GM12878 (cell line): Measurements from ENCODE around the gene LTA. TPM values are rescaled to one million over a fixed set of nuclear protein-coding genes. Genes with fewer than 3 reads are reported as not detected.

Experiments
- ATAC-seq: fragments of 200-7000 bp; cut with Tn5 transposase; 3 replicates; pipeline ENCODE4 v1.9.1; 2020; ENCODE audit warnings: mild to moderate bottlenecking, moderate library complexity
- BruUV-seq: library from RNA; stranded (reverse); fragments of 400-500 nt; replicated peaks from 2 replicates; lab custom pipeline; 2021; lab: Mats Ljungman, UMichigan
- CTCF ChIA-PET: fragments of 300-600 bp; sonication (Branson Sonifier 250); formaldehyde crosslinking; extraction: SDS; loops from one replicate; lab custom pipeline; 2021; ENCODE audit warnings: inconsistent platforms; lab: Yijun Ruan, JAX
- POLR2A ChIA-PET: fragments of 350-600 bp; formaldehyde crosslinking; extraction: SDS; loops from one replicate; lab custom pipeline; 2021; ENCODE audit warnings: inconsistent platforms; lab: Charles Lee
- RAD21 ChIA-PET: fragments of 300-600 bp; sonication (Branson Sonifier 250); formaldehyde crosslinking; loops from one replicate; lab custom pipeline; 2023; ENCODE audit warnings: antibody characterized with exemption; ENCODE audit not compliant: unreplicated experiment; lab: Charles Lee
- SMC1A ChIA-PET: fragments of 300-600 bp; sonication (Branson Sonifier 250); formaldehyde crosslinking; loops from one replicate; lab custom pipeline; 2023; ENCODE audit not compliant: unreplicated experiment, uncharacterized antibody; lab: Charles Lee
- DNase-seq: peaks from one replicate; pipeline ENCODE4 v3.0.0-alpha.2; 2011; ENCODE audit warnings: low read depth, low spot score
- FAIRE-seq: peaks from 3 replicates; lab custom pipeline; 2011; peaks lifted over from hg19 to GRCh38; lab: Jason Lieb, UNC
- H2AFZ ChIP-seq: 2 replicates; pipeline ENCODE4 v1.6.0; 2011; ENCODE audit warnings: low read depth, low read length, control low read depth; ENCODE audit not compliant: control insufficient read depth
- H3K27ac ChIP-seq: 2 replicates; pipeline ENCODE4 v1.5.1; 2011; ENCODE audit warnings: control low read depth; ENCODE audit not compliant: control insufficient read depth, insufficient read depth
- H3K27me3 ChIP-seq, 2 experiments: replicated peaks in 1 of 2; 2 replicates each; pipeline versions ENCODE4 v1.6.0 to v1.6.1; 2011; ENCODE audit warnings: low read length in 1 of 2; ENCODE audit not compliant: control insufficient read depth in 2 of 2, insufficient read depth in 2 of 2
- H3K36me3 ChIP-seq, 2 experiments: 2 replicates each; pipeline ENCODE4 v1.5.1; 2011; ENCODE audit warnings: low read length in 1 of 2; ENCODE audit not compliant: control insufficient read depth in 2 of 2, insufficient read depth in 2 of 2
- H3K4me1 ChIP-seq: 2 replicates; pipeline ENCODE4 v1.6.1; 2011; ENCODE audit warnings: mild to moderate bottlenecking, low read length, moderate library complexity, mixed read lengths; ENCODE audit not compliant: control insufficient read depth, insufficient read depth
- H3K4me2 ChIP-seq: 2 replicates; pipeline ENCODE4 v1.6.0; 2011; ENCODE audit warnings: control low read depth; ENCODE audit not compliant: control insufficient read depth, insufficient read depth
- H3K4me3 ChIP-seq: fragments of 200-600 bp; sonication (generic); 2 replicates; pipeline ENCODE4 v1.5.1; 2016
- H3K79me2 ChIP-seq: 2 replicates; pipeline ENCODE4 v1.6.0; 2011; ENCODE audit warnings: low read length; ENCODE audit not compliant: control insufficient read depth, insufficient read depth
- H3K9ac ChIP-seq: 2 replicates; pipeline ENCODE4 v1.8.0; 2011; ENCODE audit warnings: low read length, control low read depth, mixed read lengths; ENCODE audit not compliant: control insufficient read depth, insufficient read depth
- H3K9me3 ChIP-seq: replicated peaks from 3 replicates; pipeline ENCODE4 v1.5.1; 2011; ENCODE audit warnings: mild to moderate bottlenecking, low read length; ENCODE audit not compliant: control insufficient read depth, insufficient read depth
- H4K20me1 ChIP-seq: 2 replicates; pipeline ENCODE4 v1.6.0; 2011; ENCODE audit not compliant: control insufficient read depth, insufficient read depth
- ETV6 ChIP-seq, 2 experiments: fragments of 450-650 bp in 1 of 2; IDR thresholded peaks in 1 of 2; conservative IDR thresholded peaks in 1 of 2; 2 replicates each; pipeline ENCODE4 v1.6.1; 2014; ENCODE audit warnings: antibody characterized with exemption in 1 of 2, borderline replicate concordance in 1 of 2, low read depth in 1 of 2, mild to moderate bottlenecking in 1 of 2, moderate library complexity in 1 of 2
- GATAD2B ChIP-seq: fragments of 450-650 bp; conservative IDR thresholded peaks from 2 replicates; pipeline ENCODE4 v1.6.1; 2017; ENCODE audit warnings: low read depth, mild to moderate bottlenecking, moderate library complexity
- HCFC1 ChIP-seq: fragments of 150-350 bp; IDR thresholded peaks from 2 replicates; pipeline ENCODE4 v1.6.1; 2014; ENCODE audit warnings: low read length
- IKZF2 ChIP-seq, 2 experiments: fragments of 450-650 bp; IDR thresholded peaks; 2 replicates each; pipeline ENCODE4 v1.6.1; 2017; ENCODE audit warnings: mild to moderate bottlenecking in 2 of 2, moderate library complexity in 2 of 2
- IRF4 ChIP-seq: IDR thresholded peaks from 2 replicates; pipeline ENCODE4 v1.6.1; 2011; ENCODE audit warnings: low read depth, low read length
- NFYA ChIP-seq: IDR thresholded peaks from 2 replicates; pipeline ENCODE4 v1.6.1; 2011; ENCODE audit warnings: low read depth, mild to moderate bottlenecking, low read length, improper control_type of control experiment, borderline replicate concordance
- NRF1 ChIP-seq: conservative IDR thresholded peaks from 2 replicates; pipeline ENCODE4 v1.6.1; 2011; ENCODE audit warnings: mild to moderate bottlenecking, low read depth, low read length, improper control_type of control experiment
- RB1 ChIP-seq: fragments of 450-650 bp; formaldehyde crosslinking; IDR thresholded peaks from 2 replicates; pipeline ENCODE4 v1.6.1; 2017; ENCODE audit warnings: mild to moderate bottlenecking, borderline replicate concordance
- RCOR1 ChIP-seq: conservative IDR thresholded peaks from 2 replicates; pipeline ENCODE4 v1.6.1; 2012; ENCODE audit warnings: low read depth, low read length, improper control_type of control experiment
- RFX5 ChIP-seq: IDR thresholded peaks from 2 replicates; pipeline ENCODE4 v1.6.1; 2011; ENCODE audit warnings: low read depth, low read length, improper control_type of control experiment
- SIX5 ChIP-seq: IDR thresholded peaks from 2 replicates; pipeline ENCODE4 v1.6.1; 2011; ENCODE audit warnings: mild to moderate bottlenecking, low read depth, low read length, moderate library complexity; ENCODE audit not compliant: severe bottlenecking
- SMC3 ChIP-seq: IDR thresholded peaks from 2 replicates; pipeline ENCODE4 v1.6.1; 2011; ENCODE audit warnings: low read length, improper control_type of control experiment, borderline replicate concordance
- SREBF2 ChIP-seq: IDR thresholded peaks from 2 replicates; pipeline ENCODE4 v1.6.1; 2012; ENCODE audit warnings: mild to moderate bottlenecking, low read length
- TBL1XR1 ChIP-seq: IDR thresholded peaks from 2 replicates; pipeline ENCODE4 v1.6.1; 2012; ENCODE audit warnings: low read depth, low read length, improper control_type of control experiment
- ZNF24 ChIP-seq: fragments of 450-650 bp; IDR thresholded peaks from 2 replicates; pipeline ENCODE4 v1.6.1; 2017; ENCODE audit warnings: antibody characterized with exemption, mild to moderate bottlenecking
- ZNF274 ChIP-seq: IDR thresholded peaks from one replicate; pipeline ENCODE4 v1.8.0; 2011; ENCODE audit not compliant: insufficient read length, insufficient read depth
- WGBS: methylation state at CpG from one replicate; pipeline ENCODE4 v1.1.6; 2016; ENCODE audit warnings: low lambda C conversion rate; ENCODE audit not compliant: insufficient replicate concordance, insufficient coverage; ENCODE audit errors: missing lambda C conversion rate; 5-methylcytosine and 5-hydroxymethylcytosine counted together
- in situ Hi-C: fragments of 300-500 bp; cut with MboI; formaldehyde crosslinking; loops from 9 replicates; pipeline ENCODE4 v1.14.3; 2018; ENCODE audit warnings: mixed read lengths
- intact Hi-C: fragments of 100-400 bp; cut with micrococcal nuclease; formaldehyde crosslinking; loops from one replicate; pipeline ENCODE4 v1.14.2; 2022; ENCODE audit not compliant: unreplicated experiment
- polyA plus RNA-seq, 11 experiments: library from polyadenylated mRNA; depleted of rRNA in 4 of 11; unstranded in 6 of 11; stranded (reverse) in 5 of 11; fragments of >200 nt; fragmentation: Nextera tagmentation in 4 of 11; fragmentation: Illumina TruSeq in 1 of 11; extraction: Ambion mirVana in 4 of 11; extraction: Trizol in 1 of 11; gene quantifications; 1 replicate in 1 of 11; 2 replicates in 10 of 11; pipeline versions ENCODE4 v1.2.1 to v1.2.3, GENCODE V29; 2011 to 2016; ENCODE audit warnings: inconsistent platforms in 2 of 11, missing spikeins in 2 of 11, low read depth in 1 of 11
- total RNA-seq, 4 experiments: library from RNA; depleted of rRNA in 3 of 4; stranded (reverse); fragments of >200 nt in 3 of 4; fragmentation: Illumina TruSeq in 1 of 4; extraction: Trizol in 1 of 4; gene quantifications; 2 replicates each; pipeline versions ENCODE4 v1.2.1 to v1.2.3, GENCODE V29; 2013 to 2021
- TF ChIP-seq, protein P1 (sequence below): fragments of 450-650 bp; conservative IDR thresholded peaks from 2 replicates; pipeline ENCODE4 v1.6.1; 2017; ENCODE audit warnings: mild to moderate bottlenecking, moderate library complexity
- TF ChIP-seq, protein P2 (sequence below): fragments of 450-650 bp; formaldehyde crosslinking; IDR thresholded peaks from 2 replicates; pipeline ENCODE4 v1.4.0; 2020; ENCODE audit warnings: mild to moderate bottlenecking, moderate library complexity

The LTA gene
- total and polyA plus RNA-seq, 10 of the 15 experiments (the other 5 are each of a cell fraction or from before 2014, with no cell fraction given) = 27.5 to 100 (median 75.1) TPM

DNA sequence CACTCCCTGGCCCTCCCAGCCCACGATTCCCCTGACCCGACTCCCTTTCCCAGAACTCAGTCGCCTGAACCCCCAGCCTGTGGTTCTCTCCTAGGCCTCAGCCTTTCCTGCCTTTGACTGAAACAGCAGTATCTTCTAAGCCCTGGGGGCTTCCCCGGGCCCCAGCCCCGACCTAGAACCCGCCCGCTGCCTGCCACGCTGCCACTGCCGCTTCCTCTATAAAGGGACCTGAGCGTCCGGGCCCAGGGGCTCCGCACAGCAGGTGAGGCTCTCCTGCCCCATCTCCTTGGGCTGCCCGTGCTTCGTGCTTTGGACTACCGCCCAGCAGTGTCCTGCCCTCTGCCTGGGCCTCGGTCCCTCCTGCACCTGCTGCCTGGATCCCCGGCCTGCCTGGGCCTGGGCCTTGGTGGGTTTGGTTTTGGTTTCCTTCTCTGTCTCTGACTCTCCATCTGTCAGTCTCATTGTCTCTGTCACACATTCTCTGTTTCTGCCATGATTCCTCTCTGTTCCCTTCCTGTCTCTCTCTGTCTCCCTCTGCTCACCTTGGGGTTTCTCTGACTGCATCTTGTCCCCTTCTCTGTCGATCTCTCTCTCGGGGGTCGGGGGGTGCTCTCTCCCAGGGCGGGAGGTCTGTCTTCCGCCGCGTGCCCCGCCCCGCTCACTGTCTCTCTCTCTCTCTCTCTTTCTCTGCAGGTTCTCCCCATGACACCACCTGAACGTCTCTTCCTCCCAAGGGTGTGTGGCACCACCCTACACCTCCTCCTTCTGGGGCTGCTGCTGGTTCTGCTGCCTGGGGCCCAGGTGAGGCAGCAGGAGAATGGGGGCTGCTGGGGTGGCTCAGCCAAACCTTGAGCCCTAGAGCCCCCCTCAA is at the start of gene LTA (continued):
- TF ChIP-seq RB1 (no peak), ETV6 (conservative IDR thresholded peaks at IDR 0.05 in 1 of 2, IDR thresholded peaks at IDR 0.05 in 1 of 2; ENCODE audit: borderline replicate concordance in 1 of 2, low read depth in 1 of 2) (peak in 1 of 2 experiments; percentile 41; a peak in 1 of 4 replicates), SIX5 (no peak), ZNF24 (no peak), NRF1 (no peak), GATAD2B (peak; percentile 67; the same call in 1 of the 2 replicates), IKZF2 (IDR thresholded peaks at IDR 0.05) (peak in 1 of 2 experiments; percentile 71), IRF4 (peak; percentile 25; the same call in 1 of the 2 replicates), HCFC1 (0 out of 2 replicates have a peak, but pooled peaks have one; percentile 16), RCOR1 (0 out of 2 replicates have a peak, but pooled peaks have one; percentile 33), SMC3 (no peak), TBL1XR1 (peak; percentile 74; the same call in 1 of the 2 replicates), NFYA (no peak)

DNA sequence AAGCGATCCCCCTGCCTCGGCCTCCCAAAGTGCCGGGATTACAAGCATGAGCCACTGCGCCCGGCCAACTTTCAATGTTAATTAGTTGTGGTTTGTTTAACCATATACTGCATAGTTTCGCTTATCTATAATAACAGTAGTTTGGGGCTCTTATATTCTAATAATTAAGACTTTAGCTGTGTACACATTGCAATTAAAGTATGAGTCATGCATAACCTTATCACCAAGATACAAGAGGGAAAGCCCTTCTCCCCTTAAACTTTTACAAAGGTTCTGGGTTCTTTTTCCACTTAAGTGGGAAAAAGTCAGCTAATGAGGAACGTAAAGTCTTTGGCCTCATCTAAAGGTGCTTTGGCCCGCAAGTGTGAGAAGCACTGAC is 46.5 kb upstream of the LTA start:
- Histone ChIP-seq H3K79me2 (no peaks in the 10 kb centered on the region), H4K20me1 (no peaks in the 10 kb centered on the region), H3K27ac (no peak overlapping the region), H2AFZ (no peak overlapping the region), H3K27me3 (no peaks in the 10 kb centered on the region), H3K4me1 (no peaks in the 10 kb centered on the region), H3K9ac (no peak overlapping the region), H3K4me3 (no peak overlapping the region), H3K9me3 (no peaks in the 10 kb centered on the region), H3K36me3 (peaks cover 0 to 5% of the 10 kb centered on the region in 2 experiments; a peak in 3 of 4 replicates), H3K4me2 (no peak overlapping the region)
- ChIA-PET RAD21 (no interaction called here), SMC1A (no interaction called here), CTCF (interaction anchor here (1.9 kb wide), 1 partner anchor 31 kb away, joined by 5 read pairs; no protein-coding TSS in a partner anchor), POLR2A (interaction anchor here (0.7 to 1.3 kb wide), 3 partner anchors 8 to 396 kb away, joined by 3 to 6 read pairs (median 4); no protein-coding TSS in a partner anchor)
- FAIRE-seq (no peak), DNase-seq (no peak), ATAC-seq (no peak)
- intact Hi-C loops = no loop called here
- 84% methylated on average over 8 of the region's 8 CpGs for WGBS
- BruUV-seq = no TSS peak
- in situ Hi-C loops = no loop called here
- TF ChIP-seq, protein P1, sequence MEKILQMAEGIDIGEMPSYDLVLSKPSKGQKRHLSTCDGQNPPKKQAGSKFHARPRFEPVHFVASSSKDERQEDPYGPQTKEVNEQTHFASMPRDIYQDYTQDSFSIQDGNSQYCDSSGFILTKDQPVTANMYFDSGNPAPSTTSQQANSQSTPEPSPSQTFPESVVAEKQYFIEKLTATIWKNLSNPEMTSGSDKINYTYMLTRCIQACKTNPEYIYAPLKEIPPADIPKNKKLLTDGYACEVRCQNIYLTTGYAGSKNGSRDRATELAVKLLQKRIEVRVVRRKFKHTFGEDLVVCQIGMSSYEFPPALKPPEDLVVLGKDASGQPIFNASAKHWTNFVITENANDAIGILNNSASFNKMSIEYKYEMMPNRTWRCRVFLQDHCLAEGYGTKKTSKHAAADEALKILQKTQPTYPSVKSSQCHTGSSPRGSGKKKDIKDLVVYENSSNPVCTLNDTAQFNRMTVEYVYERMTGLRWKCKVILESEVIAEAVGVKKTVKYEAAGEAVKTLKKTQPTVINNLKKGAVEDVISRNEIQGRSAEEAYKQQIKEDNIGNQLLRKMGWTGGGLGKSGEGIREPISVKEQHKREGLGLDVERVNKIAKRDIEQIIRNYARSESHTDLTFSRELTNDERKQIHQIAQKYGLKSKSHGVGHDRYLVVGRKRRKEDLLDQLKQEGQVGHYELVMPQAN = no peak
- TF ChIP-seq, protein P2, sequence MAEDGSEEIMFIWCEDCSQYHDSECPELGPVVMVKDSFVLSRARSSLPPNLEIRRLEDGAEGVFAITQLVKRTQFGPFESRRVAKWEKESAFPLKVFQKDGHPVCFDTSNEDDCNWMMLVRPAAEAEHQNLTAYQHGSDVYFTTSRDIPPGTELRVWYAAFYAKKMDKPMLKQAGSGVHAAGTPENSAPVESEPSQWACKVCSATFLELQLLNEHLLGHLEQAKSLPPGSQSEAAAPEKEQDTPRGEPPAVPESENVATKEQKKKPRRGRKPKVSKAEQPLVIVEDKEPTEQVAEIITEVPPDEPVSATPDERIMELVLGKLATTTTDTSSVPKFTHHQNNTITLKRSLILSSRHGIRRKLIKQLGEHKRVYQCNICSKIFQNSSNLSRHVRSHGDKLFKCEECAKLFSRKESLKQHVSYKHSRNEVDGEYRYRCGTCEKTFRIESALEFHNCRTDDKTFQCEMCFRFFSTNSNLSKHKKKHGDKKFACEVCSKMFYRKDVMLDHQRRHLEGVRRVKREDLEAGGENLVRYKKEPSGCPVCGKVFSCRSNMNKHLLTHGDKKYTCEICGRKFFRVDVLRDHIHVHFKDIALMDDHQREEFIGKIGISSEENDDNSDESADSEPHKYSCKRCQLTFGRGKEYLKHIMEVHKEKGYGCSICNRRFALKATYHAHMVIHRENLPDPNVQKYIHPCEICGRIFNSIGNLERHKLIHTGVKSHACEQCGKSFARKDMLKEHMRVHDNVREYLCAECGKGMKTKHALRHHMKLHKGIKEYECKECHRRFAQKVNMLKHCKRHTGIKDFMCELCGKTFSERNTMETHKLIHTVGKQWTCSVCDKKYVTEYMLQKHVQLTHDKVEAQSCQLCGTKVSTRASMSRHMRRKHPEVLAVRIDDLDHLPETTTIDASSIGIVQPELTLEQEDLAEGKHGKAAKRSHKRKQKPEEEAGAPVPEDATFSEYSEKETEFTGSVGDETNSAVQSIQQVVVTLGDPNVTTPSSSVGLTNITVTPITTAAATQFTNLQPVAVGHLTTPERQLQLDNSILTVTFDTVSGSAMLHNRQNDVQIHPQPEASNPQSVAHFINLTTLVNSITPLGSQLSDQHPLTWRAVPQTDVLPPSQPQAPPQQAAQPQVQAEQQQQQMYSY = no peak
- TF ChIP-seq NFYA = no peak
- TF ChIP-seq IRF4 = no peak
- TF ChIP-seq ZNF274 = no peak
- TF ChIP-seq RFX5 = no peak
- TF ChIP-seq SREBF2 = no peak
